ENCODE data around the gene MLANA. TPM values are rescaled to one million over a fixed set of nuclear protein-coding genes. Genes with fewer than 3 reads are reported as not detected.
A peak's percentile ranks its signal among the peaks of the same experiment; 100 is the strongest.

Gene MLANA
- total and polyA plus RNA-seq, 4 donors: 0.05 to 0.29 (median 0.16) TPM

DNA sequence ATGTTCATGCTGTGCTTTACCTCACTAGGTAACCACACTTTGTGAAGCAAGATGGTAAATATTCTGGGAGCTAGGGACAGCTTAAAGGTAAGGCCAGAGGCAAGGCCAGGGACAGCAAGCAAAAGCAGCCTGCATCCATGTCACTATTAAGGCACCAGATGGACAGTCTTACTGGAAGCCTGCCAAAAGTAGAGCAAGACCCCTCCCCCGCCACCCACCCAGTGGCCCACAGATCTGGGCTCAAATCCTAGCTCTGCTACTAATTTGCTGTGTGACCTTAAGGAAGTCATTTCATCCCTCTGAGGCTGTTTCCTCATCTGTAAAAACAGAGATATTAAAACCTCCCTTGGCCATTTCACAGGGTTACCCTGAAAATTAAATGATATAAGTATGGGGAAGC lies 44.6 kb upstream of the MLANA start:
- no peak overlapping the region for H3K4me3 ChIP-seq (ENCODE audit: low read depth in 1 of 3, low read length in 3 of 3)
- H3K4me1 ChIP-seq (ENCODE audit: control insufficient read depth in 4 of 4, insufficient read depth in 4 of 4, low read length in 3 of 4): no peaks in the 10 kb centered on the region
- no peaks in the 10 kb centered on the region for H3K36me3 ChIP-seq (ENCODE audit: control insufficient read depth in 4 of 4, insufficient read depth in 3 of 4, low read depth in 1 of 4, low read length in 3 of 4)
- TF ChIP-seq YY1 (IDR thresholded peaks at IDR 0.05) (no peak), SP1 (IDR thresholded peaks at IDR 0.05) (no peak)
- TF ChIP-seq, protein P1, sequence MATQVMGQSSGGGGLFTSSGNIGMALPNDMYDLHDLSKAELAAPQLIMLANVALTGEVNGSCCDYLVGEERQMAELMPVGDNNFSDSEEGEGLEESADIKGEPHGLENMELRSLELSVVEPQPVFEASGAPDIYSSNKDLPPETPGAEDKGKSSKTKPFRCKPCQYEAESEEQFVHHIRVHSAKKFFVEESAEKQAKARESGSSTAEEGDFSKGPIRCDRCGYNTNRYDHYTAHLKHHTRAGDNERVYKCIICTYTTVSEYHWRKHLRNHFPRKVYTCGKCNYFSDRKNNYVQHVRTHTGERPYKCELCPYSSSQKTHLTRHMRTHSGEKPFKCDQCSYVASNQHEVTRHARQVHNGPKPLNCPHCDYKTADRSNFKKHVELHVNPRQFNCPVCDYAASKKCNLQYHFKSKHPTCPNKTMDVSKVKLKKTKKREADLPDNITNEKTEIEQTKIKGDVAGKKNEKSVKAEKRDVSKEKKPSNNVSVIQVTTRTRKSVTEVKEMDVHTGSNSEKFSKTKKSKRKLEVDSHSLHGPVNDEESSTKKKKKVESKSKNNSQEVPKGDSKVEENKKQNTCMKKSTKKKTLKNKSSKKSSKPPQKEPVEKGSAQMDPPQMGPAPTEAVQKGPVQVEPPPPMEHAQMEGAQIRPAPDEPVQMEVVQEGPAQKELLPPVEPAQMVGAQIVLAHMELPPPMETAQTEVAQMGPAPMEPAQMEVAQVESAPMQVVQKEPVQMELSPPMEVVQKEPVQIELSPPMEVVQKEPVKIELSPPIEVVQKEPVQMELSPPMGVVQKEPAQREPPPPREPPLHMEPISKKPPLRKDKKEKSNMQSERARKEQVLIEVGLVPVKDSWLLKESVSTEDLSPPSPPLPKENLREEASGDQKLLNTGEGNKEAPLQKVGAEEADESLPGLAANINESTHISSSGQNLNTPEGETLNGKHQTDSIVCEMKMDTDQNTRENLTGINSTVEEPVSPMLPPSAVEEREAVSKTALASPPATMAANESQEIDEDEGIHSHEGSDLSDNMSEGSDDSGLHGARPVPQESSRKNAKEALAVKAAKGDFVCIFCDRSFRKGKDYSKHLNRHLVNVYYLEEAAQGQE (IDR thresholded peaks at IDR 0.05): no peak
- H3K27ac ChIP-seq (ENCODE audit: low read depth in 1 of 2, low read length in 2 of 2): no peak overlapping the region
- H3K9me3 ChIP-seq (ENCODE audit: control insufficient read depth in 4 of 4, low read length in 3 of 4): no peaks in the 10 kb centered on the region
- DNase-seq (ENCODE audit: low spot score): no peak
- no peak overlapping the region for H3K9ac ChIP-seq (ENCODE audit: low read depth in 1 of 2, low read length in 2 of 2)
- 98% methylated on average over 1 of the region's 1 CpG for WGBS
- no peaks in the 10 kb centered on the region for H3K27me3 ChIP-seq (ENCODE audit: control insufficient read depth in 4 of 4, insufficient read depth in 4 of 4, low read length in 3 of 4)

DNA sequence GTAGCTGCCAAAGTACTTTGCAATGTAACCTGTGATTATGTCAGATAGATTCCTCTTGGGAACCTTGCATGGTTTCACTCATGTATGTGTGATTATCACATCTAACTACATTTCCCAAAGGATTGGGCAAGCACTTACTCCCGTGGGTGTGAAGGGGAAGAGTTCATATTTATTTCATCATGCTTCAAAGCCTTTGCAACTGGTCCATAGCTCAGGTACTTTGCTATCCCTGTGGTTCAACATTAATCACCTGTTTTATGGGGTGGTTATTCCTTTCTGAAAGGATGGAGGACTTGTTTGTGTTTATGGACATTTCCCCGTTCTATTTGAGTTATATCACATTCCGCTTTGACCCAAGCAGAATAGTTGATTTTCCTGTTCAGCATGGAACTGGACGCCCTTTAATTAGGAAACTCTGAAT lies 44.2 kb upstream of the MLANA start:
- TF ChIP-seq TAF1 (conservative IDR thresholded peaks at IDR 0.05) (no peak), EGR1 (IDR thresholded peaks at IDR 0.05; ENCODE audit: low read depth in 2 of 2) (peak in 1 of 2 donors; percentile 45), YY1 (IDR thresholded peaks at IDR 0.05) (no peak), RXRA (IDR thresholded peaks at IDR 0.05) (peak in 1 of 2 donors; percentile 76), HNF4A (conservative IDR thresholded peaks at IDR 0.05) (peak; percentile 12 to 71)
- 79% methylated on average over 4 of the region's 4 CpGs for WGBS
- no peak for DNase-seq (ENCODE audit: low spot score)
- H3K36me3 ChIP-seq (ENCODE audit: control insufficient read depth in 4 of 4, insufficient read depth in 3 of 4, low read depth in 1 of 4, low read length in 3 of 4): no peaks in the 10 kb centered on the region
- H3K4me1 ChIP-seq (ENCODE audit: control insufficient read depth in 4 of 4, insufficient read depth in 4 of 4, low read length in 3 of 4): no peaks in the 10 kb centered on the region
- H3K9ac ChIP-seq (ENCODE audit: low read depth in 1 of 2, low read length in 2 of 2): no peak overlapping the region
- H3K4me3 ChIP-seq (ENCODE audit: low read depth in 1 of 3, low read length in 3 of 3): no peak overlapping the region
- no peaks in the 10 kb centered on the region for H3K9me3 ChIP-seq (ENCODE audit: control insufficient read depth in 4 of 4, low read length in 3 of 4)
- H3K27ac ChIP-seq (ENCODE audit: low read depth in 1 of 2, low read length in 2 of 2): no peak overlapping the region
- no peaks in the 10 kb centered on the region for H3K27me3 ChIP-seq (ENCODE audit: control insufficient read depth in 4 of 4, insufficient read depth in 4 of 4, low read length in 3 of 4)

DNA sequence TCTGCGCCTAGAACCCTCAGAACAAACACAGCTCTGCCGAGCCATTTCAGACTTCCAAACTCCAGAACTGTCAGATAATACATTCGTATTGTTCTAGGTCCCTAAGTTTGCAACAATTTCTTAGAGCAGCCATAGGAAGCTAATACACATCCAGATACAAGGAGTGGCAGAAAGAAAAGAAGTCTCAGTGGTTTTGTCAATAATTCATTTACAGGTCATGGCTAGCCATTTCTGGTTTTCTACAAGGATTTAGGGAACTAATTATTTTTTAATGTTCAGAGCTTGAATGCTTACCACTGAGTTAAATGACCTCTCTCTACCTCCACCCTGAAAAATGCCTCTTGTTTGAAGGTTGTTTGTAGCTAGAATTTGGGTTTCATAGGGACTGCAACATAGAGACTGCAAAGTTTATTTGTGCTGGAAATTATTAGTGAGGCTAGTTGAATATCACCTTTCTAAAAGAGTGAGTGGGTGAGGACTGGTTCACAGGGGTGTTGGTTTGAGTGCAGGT lies 42.3 kb upstream of the MLANA start:
- no peak for TF ChIP-seq GABPA (IDR thresholded peaks at IDR 0.05 in 1 of 2, conservative IDR thresholded peaks at IDR 0.05 in 1 of 2)
- no peak for TF ChIP-seq FOXA1 (IDR thresholded peaks at IDR 0.05)
- TF ChIP-seq SP1 (IDR thresholded peaks at IDR 0.05): no peak
- TF ChIP-seq, protein P2, sequence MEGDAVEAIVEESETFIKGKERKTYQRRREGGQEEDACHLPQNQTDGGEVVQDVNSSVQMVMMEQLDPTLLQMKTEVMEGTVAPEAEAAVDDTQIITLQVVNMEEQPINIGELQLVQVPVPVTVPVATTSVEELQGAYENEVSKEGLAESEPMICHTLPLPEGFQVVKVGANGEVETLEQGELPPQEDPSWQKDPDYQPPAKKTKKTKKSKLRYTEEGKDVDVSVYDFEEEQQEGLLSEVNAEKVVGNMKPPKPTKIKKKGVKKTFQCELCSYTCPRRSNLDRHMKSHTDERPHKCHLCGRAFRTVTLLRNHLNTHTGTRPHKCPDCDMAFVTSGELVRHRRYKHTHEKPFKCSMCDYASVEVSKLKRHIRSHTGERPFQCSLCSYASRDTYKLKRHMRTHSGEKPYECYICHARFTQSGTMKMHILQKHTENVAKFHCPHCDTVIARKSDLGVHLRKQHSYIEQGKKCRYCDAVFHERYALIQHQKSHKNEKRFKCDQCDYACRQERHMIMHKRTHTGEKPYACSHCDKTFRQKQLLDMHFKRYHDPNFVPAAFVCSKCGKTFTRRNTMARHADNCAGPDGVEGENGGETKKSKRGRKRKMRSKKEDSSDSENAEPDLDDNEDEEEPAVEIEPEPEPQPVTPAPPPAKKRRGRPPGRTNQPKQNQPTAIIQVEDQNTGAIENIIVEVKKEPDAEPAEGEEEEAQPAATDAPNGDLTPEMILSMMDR (IDR thresholded peaks at IDR 0.05; ENCODE audit: low read depth, low read length, missing input control): no peak
- no peak for TF ChIP-seq HNF4A (conservative IDR thresholded peaks at IDR 0.05)
- no peak for TF ChIP-seq HNF4G (IDR thresholded peaks at IDR 0.05)
- no peak for TF ChIP-seq RAD21 (IDR thresholded peaks at IDR 0.05)
- TF ChIP-seq EGR1 (IDR thresholded peaks at IDR 0.05; ENCODE audit: low read depth in 2 of 2): no peak
- no peak for TF ChIP-seq TAF1 (conservative IDR thresholded peaks at IDR 0.05)
- TF ChIP-seq, protein P3, sequence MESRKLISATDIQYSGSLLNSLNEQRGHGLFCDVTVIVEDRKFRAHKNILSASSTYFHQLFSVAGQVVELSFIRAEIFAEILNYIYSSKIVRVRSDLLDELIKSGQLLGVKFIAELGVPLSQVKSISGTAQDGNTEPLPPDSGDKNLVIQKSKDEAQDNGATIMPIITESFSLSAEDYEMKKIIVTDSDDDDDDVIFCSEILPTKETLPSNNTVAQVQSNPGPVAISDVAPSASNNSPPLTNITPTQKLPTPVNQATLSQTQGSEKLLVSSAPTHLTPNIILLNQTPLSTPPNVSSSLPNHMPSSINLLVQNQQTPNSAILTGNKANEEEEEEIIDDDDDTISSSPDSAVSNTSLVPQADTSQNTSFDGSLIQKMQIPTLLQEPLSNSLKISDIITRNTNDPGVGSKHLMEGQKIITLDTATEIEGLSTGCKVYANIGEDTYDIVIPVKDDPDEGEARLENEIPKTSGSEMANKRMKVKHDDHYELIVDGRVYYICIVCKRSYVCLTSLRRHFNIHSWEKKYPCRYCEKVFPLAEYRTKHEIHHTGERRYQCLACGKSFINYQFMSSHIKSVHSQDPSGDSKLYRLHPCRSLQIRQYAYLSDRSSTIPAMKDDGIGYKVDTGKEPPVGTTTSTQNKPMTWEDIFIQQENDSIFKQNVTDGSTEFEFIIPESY (IDR thresholded peaks at IDR 0.05): no peak
- no peak for TF ChIP-seq JUND (IDR thresholded peaks at IDR 0.05)
- TF ChIP-seq, protein P1 (IDR thresholded peaks at IDR 0.05): no peak
- TF ChIP-seq YY1 (IDR thresholded peaks at IDR 0.05): no peak
- TF ChIP-seq FOXA2 (IDR thresholded peaks at IDR 0.05): no peak
- WGBS: 90% methylated on average over 3 of the region's 3 CpGs
- Histone ChIP-seq H3K27me3 (ENCODE audit: control insufficient read depth in 4 of 4, insufficient read depth in 4 of 4, low read length in 3 of 4) (no peaks in the 10 kb centered on the region), H3K27ac (ENCODE audit: low read depth in 1 of 2, low read length in 2 of 2) (no peak overlapping the region), H3K4me1 (ENCODE audit: control insufficient read depth in 4 of 4, insufficient read depth in 4 of 4, low read length in 3 of 4) (no peaks in the 10 kb centered on the region), H3K36me3 (ENCODE audit: control insufficient read depth in 4 of 4, insufficient read depth in 3 of 4, low read depth in 1 of 4, low read length in 3 of 4) (no peaks in the 10 kb centered on the region), H3K4me3 (ENCODE audit: low read depth in 1 of 3, low read length in 3 of 3) (no peak overlapping the region), H3K9ac (ENCODE audit: low read depth in 1 of 2, low read length in 2 of 2) (no peak overlapping the region), H3K9me3 (ENCODE audit: control insufficient read depth in 4 of 4, low read length in 3 of 4) (no peaks in the 10 kb centered on the region)
- DNase-seq (ENCODE audit: low spot score): no peak

All from liver (tissue), 9 donors.